A549 (cell line): Measurements from ENCODE around the gene ZNRF3.

Experiments used
- CHD2 ChIP-seq: fragments of 150-350 bp; IDR thresholded peaks from 2 replicates; pipeline ENCODE4 v1.6.1; 2014; ENCODE audit warnings: low read length; ENCODE audit not compliant: partially characterized antibody
- EHMT2 ChIP-seq: fragments of 200-600 bp; sonication (generic); IDR thresholded peaks from 2 replicates; pipeline ENCODE4 v1.6.1; 2016; ENCODE audit warnings: antibody characterized with exemption, low read depth, mild to moderate bottlenecking, moderate library complexity
- EP300 ChIP-seq, 2 experiments: fragments of >200 bp; sonication (Bioruptor Twin); formaldehyde crosslinking; IDR thresholded peaks; 2 replicates in 1 of 2; 3 replicates in 1 of 2; pipeline ENCODE4 v1.6.1; 2016 to 2017
- JUNB ChIP-seq: fragments of >200 bp; sonication (Bioruptor Twin); formaldehyde crosslinking; IDR thresholded peaks from 2 replicates; pipeline ENCODE4 v1.6.1; 2016
- NR3C1 ChIP-seq: fragments of >200 bp; sonication (Bioruptor Twin); formaldehyde crosslinking; IDR thresholded peaks from 3 replicates; pipeline ENCODE4 v1.6.1; 2017
- POLR2A ChIP-seq: IDR thresholded peaks from 2 replicates; pipeline ENCODE4 v1.6.1; 2012; ENCODE audit warnings: mild to moderate bottlenecking, low read length
- SMC3 ChIP-seq: fragments of >200 bp; sonication (Bioruptor Twin); formaldehyde crosslinking; IDR thresholded peaks from 3 replicates; pipeline ENCODE4 v1.6.1; 2018; ENCODE audit warnings: inconsistent platforms
- ZNF302 ChIP-seq: fragments of 250-450 bp; sonication (Bioruptor Pico); IDR thresholded peaks from 2 replicates; pipeline ENCODE4 v1.9.0; 2021; ENCODE audit warnings: inconsistent platforms, mild to moderate bottlenecking, moderate library complexity
- TF ChIP-seq, protein P1 (sequence below): fragments of >200 bp; sonication (Bioruptor Twin); formaldehyde crosslinking; IDR thresholded peaks from 3 replicates; pipeline ENCODE4 v1.5.1; 2016
- TF ChIP-seq, protein P2 (sequence below): fragments of 150-350 bp; IDR thresholded peaks from 2 replicates; pipeline ENCODE4 v1.6.1; 2014; ENCODE audit warnings: low read depth, mild to moderate bottlenecking, low read length
- TF ChIP-seq, protein P3 (sequence below): fragments of 450-650 bp; IDR thresholded peaks from 2 replicates; pipeline ENCODE4 v1.6.1; 2014; ENCODE audit warnings: antibody characterized with exemption

DNA sequence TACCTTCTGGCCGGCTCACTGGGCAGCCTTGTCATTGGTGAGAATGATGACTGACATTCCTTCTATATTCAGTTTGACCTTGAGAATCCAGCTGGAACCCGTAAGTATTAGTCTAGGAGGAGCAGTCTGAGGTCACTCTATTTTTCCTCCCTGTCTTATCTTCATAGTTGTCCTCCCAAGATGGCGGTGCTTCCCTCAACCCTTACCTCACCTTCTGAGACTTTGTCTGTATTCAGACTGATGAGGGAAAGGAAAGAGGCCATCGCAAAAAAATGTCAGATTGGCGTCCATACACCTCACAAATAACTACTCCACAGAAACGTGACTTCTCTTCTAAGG is 195.5 kb downstream of the ZNRF3 start:
- TF ChIP-seq, protein P1, sequence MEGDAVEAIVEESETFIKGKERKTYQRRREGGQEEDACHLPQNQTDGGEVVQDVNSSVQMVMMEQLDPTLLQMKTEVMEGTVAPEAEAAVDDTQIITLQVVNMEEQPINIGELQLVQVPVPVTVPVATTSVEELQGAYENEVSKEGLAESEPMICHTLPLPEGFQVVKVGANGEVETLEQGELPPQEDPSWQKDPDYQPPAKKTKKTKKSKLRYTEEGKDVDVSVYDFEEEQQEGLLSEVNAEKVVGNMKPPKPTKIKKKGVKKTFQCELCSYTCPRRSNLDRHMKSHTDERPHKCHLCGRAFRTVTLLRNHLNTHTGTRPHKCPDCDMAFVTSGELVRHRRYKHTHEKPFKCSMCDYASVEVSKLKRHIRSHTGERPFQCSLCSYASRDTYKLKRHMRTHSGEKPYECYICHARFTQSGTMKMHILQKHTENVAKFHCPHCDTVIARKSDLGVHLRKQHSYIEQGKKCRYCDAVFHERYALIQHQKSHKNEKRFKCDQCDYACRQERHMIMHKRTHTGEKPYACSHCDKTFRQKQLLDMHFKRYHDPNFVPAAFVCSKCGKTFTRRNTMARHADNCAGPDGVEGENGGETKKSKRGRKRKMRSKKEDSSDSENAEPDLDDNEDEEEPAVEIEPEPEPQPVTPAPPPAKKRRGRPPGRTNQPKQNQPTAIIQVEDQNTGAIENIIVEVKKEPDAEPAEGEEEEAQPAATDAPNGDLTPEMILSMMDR = no peak
- TF ChIP-seq POLR2A (no peak), EHMT2 (no peak), SMC3 (no peak), JUNB (no peak), ZNF302 (CRISPR knock-in tag) (no peak), CHD2 (no peak), EP300 (IDR thresholded peaks at IDR 0.05) (no peak), NR3C1 (no peak)
- TF ChIP-seq, protein P2, sequence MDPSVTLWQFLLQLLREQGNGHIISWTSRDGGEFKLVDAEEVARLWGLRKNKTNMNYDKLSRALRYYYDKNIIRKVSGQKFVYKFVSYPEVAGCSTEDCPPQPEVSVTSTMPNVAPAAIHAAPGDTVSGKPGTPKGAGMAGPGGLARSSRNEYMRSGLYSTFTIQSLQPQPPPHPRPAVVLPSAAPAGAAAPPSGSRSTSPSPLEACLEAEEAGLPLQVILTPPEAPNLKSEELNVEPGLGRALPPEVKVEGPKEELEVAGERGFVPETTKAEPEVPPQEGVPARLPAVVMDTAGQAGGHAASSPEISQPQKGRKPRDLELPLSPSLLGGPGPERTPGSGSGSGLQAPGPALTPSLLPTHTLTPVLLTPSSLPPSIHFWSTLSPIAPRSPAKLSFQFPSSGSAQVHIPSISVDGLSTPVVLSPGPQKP = no peak
- TF ChIP-seq, protein P3, sequence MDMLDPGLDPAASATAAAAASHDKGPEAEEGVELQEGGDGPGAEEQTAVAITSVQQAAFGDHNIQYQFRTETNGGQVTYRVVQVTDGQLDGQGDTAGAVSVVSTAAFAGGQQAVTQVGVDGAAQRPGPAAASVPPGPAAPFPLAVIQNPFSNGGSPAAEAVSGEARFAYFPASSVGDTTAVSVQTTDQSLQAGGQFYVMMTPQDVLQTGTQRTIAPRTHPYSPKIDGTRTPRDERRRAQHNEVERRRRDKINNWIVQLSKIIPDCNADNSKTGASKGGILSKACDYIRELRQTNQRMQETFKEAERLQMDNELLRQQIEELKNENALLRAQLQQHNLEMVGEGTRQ = no peak
